CD4-positive, alpha-beta T cell treated with Interleukin-4 for 4 hours (primary cell): Measurements from ENCODE around the gene CD1D.
"Not testable (repeated sequence)": the region's sequence is repeated elsewhere in the genome, so short reads cannot be mapped to it uniquely, and the experiment has no call there.

Experiments
- DNase-seq: peaks from one replicate; pipeline ENCODE4 v3.0.0-alpha.2; 2020

Gene CD1D

GRCh38 chr1:158176849-158177699 lies 3.6 kb upstream of the CD1D start:
- not testable (repeated sequence) for DNase-seq

- no peak for DNase-seq
These were observed 2.8 kb upstream of the CD1D start for GRCh38 chr1:158177700-158178450.

DNA sequence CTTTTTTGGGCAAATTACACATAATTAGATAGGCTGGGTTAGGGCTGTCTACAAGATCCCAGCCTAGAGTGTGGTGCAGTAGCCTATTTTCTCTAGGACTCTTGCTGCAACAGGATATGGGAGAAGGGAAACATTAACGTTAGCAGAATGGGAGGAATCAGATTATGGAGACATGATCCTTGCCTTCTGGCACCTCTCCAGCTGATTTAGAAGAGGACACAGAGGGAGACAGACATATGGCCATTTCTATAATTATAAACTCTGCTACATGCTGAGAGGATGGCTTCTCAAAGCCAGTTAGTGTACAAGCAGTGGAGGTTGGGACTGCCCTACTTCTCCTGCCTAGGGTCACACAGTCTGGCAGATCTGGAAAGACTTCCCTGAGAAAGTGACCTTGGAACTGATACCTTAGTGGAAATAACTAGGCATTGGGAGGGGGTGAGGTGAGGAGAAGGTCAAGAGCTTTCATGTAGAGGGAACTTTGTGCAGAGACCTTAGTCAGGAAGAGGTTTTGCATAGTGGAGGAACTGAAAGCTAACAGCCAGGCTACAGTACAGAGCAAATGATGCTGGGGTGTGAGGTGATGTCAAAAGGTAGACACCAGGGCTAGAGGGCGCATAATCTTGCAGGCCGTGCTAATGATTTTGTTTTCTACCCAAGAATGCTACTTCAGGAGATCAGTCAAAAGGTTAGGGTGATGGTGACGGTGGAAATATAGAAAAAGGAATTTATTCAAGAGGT lies 1.2 kb upstream of the CD1D start:
- DNase-seq = no peak

- DNase-seq = no peak
These were observed 855 bp downstream of the CD1D start for GRCh38 chr1:158181577-158181922.

GRCh38 chr1:158185770-158186169 lies 5.1 kb downstream of the CD1D start:
- no peak for DNase-seq

GRCh38 chr1:158186180-158186579 lies 5.5 kb downstream of the CD1D start:
- no peak for DNase-seq

DNA sequence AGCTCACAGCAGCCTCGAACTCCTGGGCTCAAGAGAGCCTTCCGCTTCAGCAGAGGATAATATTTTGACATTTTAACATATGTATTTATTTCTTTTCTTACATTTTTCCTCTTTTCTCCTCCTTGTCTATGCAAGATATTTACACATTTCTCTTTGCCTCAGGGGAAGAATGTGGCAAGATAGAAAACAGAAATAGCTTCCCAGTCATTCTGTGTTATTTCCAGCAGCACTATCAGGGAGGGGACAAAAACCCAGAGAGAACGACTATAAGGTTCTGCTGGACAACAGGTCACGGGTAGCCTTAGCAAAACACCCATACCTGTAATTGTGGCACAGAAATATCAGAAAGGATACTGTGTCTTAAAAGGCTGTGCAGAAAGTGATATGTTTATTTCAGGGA lies 7.9 kb downstream of the CD1D start:
- no peak for DNase-seq

DNA sequence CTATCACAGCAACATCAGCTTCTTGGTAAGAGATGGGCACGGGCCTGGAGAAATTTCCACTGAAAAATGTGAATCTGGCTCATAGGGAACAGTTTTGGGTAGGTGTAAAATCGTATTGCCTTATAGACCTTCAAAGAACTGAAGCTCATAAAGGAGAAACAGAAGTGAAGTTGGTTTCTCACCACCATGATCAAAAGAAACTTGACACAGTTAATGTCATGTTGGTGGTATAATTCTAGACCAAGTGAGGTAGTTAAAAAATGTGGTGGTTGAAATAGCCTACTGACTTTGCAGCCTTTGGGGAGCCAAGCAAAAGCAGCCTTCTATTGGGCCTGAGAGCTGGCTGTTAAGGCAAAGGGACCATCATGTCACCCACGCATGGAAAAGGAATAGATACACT lies 8.9 kb downstream of the CD1D start:
- DNase-seq = no peak

DNA sequence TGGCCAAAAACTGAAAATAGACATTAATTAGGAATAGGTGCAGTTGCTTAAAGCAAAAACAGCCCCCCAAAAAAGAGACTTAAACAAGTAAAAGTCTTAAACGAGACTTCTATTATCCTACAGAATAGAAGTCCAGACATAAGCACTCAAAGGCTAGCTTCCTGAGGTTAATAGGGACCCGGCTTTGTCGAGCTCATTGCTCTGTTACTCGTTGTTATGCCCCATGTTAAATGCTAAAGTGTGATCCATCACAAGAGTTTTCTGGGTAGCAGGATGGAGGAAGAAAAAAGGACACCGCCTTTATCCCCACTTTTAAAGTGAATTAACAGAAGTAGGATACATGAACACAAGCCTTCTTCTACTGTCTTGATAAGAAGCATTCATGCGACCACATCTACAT lies 10.6 kb downstream of the CD1D start:
- DNase-seq = no peak

DNA sequence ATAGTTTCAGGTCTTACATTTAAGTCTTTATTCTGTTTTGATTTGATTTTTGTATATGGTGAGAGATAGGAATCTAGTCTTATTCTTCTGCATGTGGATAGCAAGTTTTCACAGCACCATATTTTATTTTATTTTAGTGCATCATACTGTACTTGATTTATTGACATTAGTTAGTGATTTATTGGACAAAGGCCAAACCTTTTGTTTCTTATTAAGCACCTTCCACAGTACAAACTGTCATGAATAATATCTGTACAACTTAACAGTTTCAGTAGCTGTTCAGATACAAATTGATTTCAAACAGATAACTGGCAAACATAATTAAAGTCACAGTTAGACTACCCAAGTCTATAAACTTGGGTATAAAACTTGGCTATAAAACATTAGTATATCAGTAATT lies 15.8 kb downstream of the CD1D start:
- DNase-seq = no peak

DNA sequence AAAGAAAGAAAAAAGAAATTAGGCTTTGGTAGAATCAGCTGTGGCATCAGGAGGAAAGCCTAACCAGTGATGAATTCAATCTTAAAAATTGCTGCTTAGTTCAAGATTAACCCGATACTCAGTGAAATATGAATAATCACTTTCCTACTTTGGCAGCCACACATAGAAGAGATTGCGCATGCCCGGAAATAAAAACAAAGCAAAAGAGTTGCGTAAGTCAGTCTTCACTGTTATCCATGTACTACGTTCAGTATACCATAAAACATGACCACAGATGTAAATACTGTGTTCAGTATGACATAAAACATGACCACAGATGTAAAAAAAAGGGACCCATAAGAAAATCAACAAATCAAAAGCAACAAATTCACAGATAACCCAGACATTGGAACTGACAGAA lies 19.2 kb downstream of the CD1D start:
- no peak for DNase-seq

DNA sequence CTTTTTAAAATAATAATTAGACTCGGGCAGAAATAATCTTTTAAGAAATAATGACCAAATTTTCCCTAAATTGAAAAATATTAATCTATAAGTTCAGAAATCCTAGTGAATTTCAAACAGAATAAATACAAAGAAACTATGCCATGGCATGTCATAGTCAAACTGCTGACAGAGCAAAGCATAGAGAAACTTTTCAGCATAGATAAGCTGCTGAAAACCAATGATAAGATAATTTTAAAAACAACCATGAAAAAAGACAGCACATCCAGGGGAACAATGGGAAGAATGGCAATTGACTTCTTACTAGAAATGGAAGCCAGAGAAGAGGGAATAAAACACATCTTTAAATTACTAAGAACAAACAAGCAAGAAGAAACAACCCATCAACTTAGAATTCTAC lies 19.8 kb downstream of the CD1D start:
- DNase-seq = no peak

GRCh38 chr1:158203693-158204457 lies 23.2 kb downstream of the CD1D start:
- DNase-seq = peak; percentile 47

DNA sequence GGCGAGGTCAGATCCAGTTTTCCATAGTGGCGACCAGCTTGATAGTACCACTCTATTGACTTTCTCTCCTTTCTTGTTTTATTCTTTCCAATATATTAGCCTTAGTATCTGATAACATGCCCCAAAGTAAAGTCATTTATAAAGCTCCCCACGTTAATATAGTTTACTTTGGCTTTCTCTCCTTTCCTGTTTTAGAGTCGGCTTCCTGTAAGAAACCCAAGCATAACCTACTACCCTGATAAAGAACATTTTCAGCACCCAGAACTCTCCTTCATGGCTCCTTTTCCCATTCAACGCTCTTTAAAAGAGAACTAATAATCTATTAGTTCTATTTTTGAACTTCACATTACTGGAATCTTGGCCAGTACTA lies 23.7 kb downstream of the CD1D start:
- no peak for DNase-seq

GRCh38 chr1:158208586-158209116 lies 28.0 kb downstream of the CD1D start:
- DNase-seq = no peak

GRCh38 chr1:158212320-158212719 lies 31.6 kb downstream of the CD1D start:
- DNase-seq = no peak

DNA sequence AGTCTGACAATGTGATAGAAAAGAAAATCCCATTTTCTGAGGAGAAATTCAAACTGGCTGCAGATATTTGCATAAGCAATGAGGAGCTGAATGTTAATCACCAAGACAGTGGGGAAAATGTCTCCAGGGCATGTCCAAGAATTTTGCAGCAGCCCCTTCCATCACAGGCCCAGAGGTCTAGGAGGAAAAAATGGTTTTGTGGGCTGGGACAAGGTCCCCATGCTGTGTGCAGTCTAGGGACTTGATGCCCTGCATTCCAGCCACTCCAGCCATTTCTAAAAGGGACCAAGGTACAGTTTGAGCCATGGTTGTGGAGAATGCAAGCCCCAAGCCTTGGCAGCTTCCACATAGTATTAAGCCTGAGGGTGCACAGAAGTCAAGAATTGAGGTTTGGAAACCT lies 42.8 kb downstream of the CD1D start:
- not testable (repeated sequence) for DNase-seq

GRCh38 chr1:158227904-158228623 lies 47.4 kb downstream of the CD1D start:
- DNase-seq = no peak
